ENCODE data around the gene CERS3. TPM values are rescaled to one million over a fixed set of nuclear protein-coding genes. Genes with fewer than 3 reads are reported as not detected.

Gene CERS3
- total RNA-seq, 1 donor from 2014 or later: not detected

DNA sequence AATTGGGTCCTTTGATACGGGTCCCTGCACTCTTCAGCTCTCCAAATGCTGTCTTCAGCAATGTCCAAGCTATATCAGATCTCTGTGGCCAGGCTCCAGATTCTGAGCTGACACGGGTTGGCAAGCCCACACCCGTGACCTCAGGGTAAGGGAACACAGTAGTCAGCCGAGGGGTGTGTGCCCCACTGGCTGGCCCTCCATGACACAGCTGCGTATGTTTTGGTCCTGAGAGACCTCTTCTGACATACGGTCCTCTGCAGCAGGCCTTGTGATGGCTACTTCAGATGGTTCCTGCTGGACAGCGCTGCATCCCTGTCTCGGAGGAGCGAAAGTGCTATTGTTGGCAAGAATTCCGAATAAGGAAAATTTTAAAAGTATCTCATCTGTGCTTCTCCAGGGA lies 101.8 kb downstream of the CERS3 start:
- H3K9me3 Mint-ChIP-seq (ENCODE audit: unreplicated experiment): no peaks in the 10 kb centered on the region
- H3K27me3 Mint-ChIP-seq (ENCODE audit: unreplicated experiment): peaks cover 5% of the 10 kb centered on the region
- no peak overlapping the region for H3K27ac Mint-ChIP-seq (ENCODE audit: unreplicated experiment)
- no peak overlapping the region for H3K4me3 Mint-ChIP-seq (ENCODE audit: unreplicated experiment)
- peaks cover 12% of the 10 kb centered on the region for H3K36me3 Mint-ChIP-seq (ENCODE audit: low read depth, unreplicated experiment)
- TF ChIP-seq, protein P1, sequence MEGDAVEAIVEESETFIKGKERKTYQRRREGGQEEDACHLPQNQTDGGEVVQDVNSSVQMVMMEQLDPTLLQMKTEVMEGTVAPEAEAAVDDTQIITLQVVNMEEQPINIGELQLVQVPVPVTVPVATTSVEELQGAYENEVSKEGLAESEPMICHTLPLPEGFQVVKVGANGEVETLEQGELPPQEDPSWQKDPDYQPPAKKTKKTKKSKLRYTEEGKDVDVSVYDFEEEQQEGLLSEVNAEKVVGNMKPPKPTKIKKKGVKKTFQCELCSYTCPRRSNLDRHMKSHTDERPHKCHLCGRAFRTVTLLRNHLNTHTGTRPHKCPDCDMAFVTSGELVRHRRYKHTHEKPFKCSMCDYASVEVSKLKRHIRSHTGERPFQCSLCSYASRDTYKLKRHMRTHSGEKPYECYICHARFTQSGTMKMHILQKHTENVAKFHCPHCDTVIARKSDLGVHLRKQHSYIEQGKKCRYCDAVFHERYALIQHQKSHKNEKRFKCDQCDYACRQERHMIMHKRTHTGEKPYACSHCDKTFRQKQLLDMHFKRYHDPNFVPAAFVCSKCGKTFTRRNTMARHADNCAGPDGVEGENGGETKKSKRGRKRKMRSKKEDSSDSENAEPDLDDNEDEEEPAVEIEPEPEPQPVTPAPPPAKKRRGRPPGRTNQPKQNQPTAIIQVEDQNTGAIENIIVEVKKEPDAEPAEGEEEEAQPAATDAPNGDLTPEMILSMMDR (IDR thresholded peaks at IDR 0.05; ENCODE audit: unreplicated experiment): no peak
- DNase-seq (ENCODE audit: low spot score): no peak
- no peaks in the 10 kb centered on the region for H3K4me1 Mint-ChIP-seq (ENCODE audit: unreplicated experiment)

DNA sequence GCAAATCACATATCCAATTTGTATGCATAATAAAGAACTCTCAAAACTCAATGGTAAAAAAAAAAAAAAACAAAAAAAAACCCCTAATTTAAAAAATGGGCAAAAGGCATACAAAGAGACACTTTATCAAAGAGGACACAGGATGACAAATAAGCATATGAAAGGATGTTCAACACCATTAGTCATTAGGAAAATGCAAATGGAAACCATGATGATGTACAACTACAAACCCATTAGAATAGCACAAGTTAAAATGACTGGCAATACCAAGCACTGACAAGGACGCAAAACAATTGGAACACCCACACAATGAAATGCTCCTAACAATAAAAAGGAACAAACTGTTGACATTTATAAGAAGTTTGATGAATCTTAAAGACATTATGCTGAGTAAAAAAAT lies 123.6 kb downstream of the CERS3 start:
- TF ChIP-seq, protein P1 (IDR thresholded peaks at IDR 0.05; ENCODE audit: unreplicated experiment): no peak
- Mint-ChIP-seq H3K4me3 (ENCODE audit: unreplicated experiment) (no peak overlapping the region), H3K9me3 (ENCODE audit: unreplicated experiment) (peaks cover 4% of the 10 kb centered on the region), H3K27ac (ENCODE audit: unreplicated experiment) (no peak overlapping the region), H3K36me3 (ENCODE audit: low read depth, unreplicated experiment) (no peaks in the 10 kb centered on the region), H3K4me1 (ENCODE audit: unreplicated experiment) (peaks cover 10% of the 10 kb centered on the region), H3K27me3 (ENCODE audit: unreplicated experiment) (peaks cover 1% of the 10 kb centered on the region)
- no peak for DNase-seq (ENCODE audit: low spot score)

DNA sequence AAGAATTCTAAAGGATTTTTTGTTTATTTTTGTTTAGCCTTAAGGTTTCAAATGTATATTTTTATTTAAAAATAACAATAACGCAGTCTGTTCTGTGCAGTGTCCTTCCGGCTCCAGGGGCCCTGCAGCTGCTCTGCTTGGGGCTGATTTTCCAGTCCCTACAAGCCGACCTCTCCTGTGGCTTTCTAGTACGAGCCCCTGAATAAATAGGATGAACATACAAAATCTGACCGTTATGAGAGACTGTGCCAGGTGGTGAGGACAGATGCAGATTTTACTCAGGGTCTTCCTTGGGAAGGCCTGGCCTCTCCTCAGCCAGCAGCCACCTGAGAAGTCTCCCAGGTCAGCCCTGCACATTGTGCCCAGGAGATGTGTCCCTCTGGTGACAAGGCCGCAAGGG lies 127.8 kb downstream of the CERS3 start:
- H3K9me3 Mint-ChIP-seq (ENCODE audit: unreplicated experiment): no peaks in the 10 kb centered on the region
- H3K36me3 Mint-ChIP-seq (ENCODE audit: low read depth, unreplicated experiment): no peaks in the 10 kb centered on the region
- H3K27ac Mint-ChIP-seq (ENCODE audit: unreplicated experiment): no peak overlapping the region
- TF ChIP-seq, protein P1 (IDR thresholded peaks at IDR 0.05; ENCODE audit: unreplicated experiment): no peak
- H3K4me1 Mint-ChIP-seq (ENCODE audit: unreplicated experiment): peaks cover 14% of the 10 kb centered on the region
- H3K4me3 Mint-ChIP-seq (ENCODE audit: unreplicated experiment): no peak overlapping the region
- DNase-seq (ENCODE audit: low spot score): no peak
- peaks cover 1% of the 10 kb centered on the region for H3K27me3 Mint-ChIP-seq (ENCODE audit: unreplicated experiment)

DNA sequence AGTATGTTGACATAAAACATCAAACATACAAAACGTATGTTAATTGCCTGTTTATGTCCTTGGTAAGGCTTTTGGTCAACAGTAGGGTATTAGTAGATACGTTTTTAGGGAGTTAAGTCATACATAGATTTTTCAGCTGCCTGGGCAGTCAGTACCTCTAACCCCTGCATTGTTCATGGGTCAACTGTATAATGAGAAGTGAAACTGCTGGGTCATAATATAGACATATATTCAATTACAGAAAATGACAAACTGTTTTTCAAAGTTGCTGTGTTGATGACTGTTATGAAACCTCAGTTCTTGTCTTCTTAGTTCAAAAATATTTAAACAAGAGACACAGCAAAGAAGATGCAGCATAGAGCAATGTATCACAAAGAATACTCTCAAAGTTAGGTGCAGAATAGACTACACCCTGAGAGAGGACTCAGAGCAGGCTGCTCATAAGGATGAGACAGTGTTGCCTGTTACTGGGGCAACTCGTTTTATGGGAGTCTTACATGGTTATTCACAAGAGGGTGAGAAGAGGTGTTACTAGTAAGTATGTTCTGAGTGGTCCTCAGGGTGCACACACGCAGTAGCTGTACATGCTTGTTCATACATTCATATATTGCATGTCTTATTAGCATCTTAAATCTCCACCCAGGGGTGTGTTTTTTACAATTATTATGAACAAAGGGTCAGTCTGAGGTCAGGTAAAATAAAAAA lies 133.9 kb downstream of the CERS3 start:
- Mint-ChIP-seq H3K9me3 (ENCODE audit: unreplicated experiment) (no peaks in the 10 kb centered on the region), H3K27ac (ENCODE audit: unreplicated experiment) (no peak overlapping the region), H3K27me3 (ENCODE audit: unreplicated experiment) (peaks cover 1% of the 10 kb centered on the region), H3K36me3 (ENCODE audit: low read depth, unreplicated experiment) (no peaks in the 10 kb centered on the region), H3K4me1 (ENCODE audit: unreplicated experiment) (peaks cover under 1% of the 10 kb centered on the region), H3K4me3 (ENCODE audit: unreplicated experiment) (no peak overlapping the region)
- TF ChIP-seq, protein P1 (IDR thresholded peaks at IDR 0.05; ENCODE audit: unreplicated experiment): no peak
- no peak for DNase-seq (ENCODE audit: low spot score)

- no peaks in the 10 kb centered on the region for H3K36me3 Mint-ChIP-seq (ENCODE audit: low read depth, unreplicated experiment)
- H3K9me3 Mint-ChIP-seq (ENCODE audit: unreplicated experiment): no peaks in the 10 kb centered on the region
- TF ChIP-seq, protein P1 (IDR thresholded peaks at IDR 0.05; ENCODE audit: unreplicated experiment): no peak
- H3K27me3 Mint-ChIP-seq (ENCODE audit: unreplicated experiment): peaks cover 1% of the 10 kb centered on the region
- H3K27ac Mint-ChIP-seq (ENCODE audit: unreplicated experiment): no peak overlapping the region
- DNase-seq (ENCODE audit: low spot score): no peak
- H3K4me3 Mint-ChIP-seq (ENCODE audit: unreplicated experiment): no peak overlapping the region
- no peaks in the 10 kb centered on the region for H3K4me1 Mint-ChIP-seq (ENCODE audit: unreplicated experiment)
These were observed 135.7 kb downstream of the CERS3 start for GRCh38 chr15:100393008-100393407.

All from endothelial cell (in vitro differentiated cells).